ENCODE data around the gene WIPF1.

DNA sequence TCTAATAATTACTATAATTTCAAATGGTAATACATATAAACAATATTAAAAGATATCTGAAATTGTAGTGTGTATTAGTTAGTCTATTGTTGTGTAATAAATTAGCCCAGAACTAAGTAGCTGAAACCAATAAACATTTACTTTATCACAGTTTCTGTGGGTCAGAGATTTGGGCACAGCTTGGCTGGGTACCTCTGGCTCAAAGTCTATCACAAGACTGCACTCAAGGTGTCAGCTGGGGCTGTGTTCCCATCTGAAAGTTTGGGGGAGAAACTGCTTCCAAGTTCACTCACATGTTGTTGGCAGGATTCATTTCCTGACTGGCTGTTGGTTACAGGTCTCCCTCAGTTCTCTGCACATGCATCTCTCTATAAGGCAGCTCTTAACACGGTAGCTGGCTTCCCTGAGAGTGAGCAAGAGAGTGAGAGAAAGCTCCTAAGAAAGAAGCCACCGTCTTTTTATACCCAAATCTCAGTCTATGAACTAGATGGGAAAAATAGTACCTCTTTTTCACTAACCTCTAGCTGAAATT lies 25.6 kb upstream of the WIPF1 start:
- TF ChIP-seq ZNF10 (tag by site-specific recombination; IDR thresholded peaks at IDR 0.05): no peak
- TF ChIP-seq, protein P1, sequence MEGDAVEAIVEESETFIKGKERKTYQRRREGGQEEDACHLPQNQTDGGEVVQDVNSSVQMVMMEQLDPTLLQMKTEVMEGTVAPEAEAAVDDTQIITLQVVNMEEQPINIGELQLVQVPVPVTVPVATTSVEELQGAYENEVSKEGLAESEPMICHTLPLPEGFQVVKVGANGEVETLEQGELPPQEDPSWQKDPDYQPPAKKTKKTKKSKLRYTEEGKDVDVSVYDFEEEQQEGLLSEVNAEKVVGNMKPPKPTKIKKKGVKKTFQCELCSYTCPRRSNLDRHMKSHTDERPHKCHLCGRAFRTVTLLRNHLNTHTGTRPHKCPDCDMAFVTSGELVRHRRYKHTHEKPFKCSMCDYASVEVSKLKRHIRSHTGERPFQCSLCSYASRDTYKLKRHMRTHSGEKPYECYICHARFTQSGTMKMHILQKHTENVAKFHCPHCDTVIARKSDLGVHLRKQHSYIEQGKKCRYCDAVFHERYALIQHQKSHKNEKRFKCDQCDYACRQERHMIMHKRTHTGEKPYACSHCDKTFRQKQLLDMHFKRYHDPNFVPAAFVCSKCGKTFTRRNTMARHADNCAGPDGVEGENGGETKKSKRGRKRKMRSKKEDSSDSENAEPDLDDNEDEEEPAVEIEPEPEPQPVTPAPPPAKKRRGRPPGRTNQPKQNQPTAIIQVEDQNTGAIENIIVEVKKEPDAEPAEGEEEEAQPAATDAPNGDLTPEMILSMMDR (tag by site-specific recombination; IDR thresholded peaks at IDR 0.05): no peak
- TF ChIP-seq ZNF274 (IDR thresholded peaks at IDR 0.05; ENCODE audit: low read length): no peak
- TF ChIP-seq ZNF274 (tag by site-specific recombination; IDR thresholded peaks at IDR 0.05; ENCODE audit: borderline replicate concordance): no peak
- no peak for TF ChIP-seq KLF7 (tag by site-specific recombination; IDR thresholded peaks at IDR 0.05; ENCODE audit: borderline replicate concordance)
- TF ChIP-seq, protein P2, sequence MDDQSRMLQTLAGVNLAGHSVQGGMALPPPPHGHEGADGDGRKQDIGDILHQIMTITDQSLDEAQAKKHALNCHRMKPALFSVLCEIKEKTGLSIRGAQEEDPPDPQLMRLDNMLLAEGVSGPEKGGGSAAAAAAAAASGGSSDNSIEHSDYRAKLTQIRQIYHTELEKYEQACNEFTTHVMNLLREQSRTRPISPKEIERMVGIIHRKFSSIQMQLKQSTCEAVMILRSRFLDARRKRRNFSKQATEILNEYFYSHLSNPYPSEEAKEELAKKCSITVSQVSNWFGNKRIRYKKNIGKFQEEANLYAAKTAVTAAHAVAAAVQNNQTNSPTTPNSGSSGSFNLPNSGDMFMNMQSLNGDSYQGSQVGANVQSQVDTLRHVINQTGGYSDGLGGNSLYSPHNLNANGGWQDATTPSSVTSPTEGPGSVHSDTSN (CRISPR knock-in tag; IDR thresholded peaks at IDR 0.05): no peak
- TF ChIP-seq ZNF664 (tag by site-specific recombination; IDR thresholded peaks at IDR 0.05): no peak
- TF ChIP-seq, protein P3, sequence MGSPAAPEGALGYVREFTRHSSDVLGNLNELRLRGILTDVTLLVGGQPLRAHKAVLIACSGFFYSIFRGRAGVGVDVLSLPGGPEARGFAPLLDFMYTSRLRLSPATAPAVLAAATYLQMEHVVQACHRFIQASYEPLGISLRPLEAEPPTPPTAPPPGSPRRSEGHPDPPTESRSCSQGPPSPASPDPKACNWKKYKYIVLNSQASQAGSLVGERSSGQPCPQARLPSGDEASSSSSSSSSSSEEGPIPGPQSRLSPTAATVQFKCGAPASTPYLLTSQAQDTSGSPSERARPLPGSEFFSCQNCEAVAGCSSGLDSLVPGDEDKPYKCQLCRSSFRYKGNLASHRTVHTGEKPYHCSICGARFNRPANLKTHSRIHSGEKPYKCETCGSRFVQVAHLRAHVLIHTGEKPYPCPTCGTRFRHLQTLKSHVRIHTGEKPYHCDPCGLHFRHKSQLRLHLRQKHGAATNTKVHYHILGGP (tag by site-specific recombination; IDR thresholded peaks at IDR 0.05): no peak
- TF ChIP-seq ZNF121 (tag by site-specific recombination; IDR thresholded peaks at IDR 0.05): no peak
- no peak for TF ChIP-seq ZNF157 (tag by site-specific recombination; IDR thresholded peaks at IDR 0.05)
- no peak for TF ChIP-seq ZNF639 (tag by site-specific recombination; IDR thresholded peaks at IDR 0.05)
- TF ChIP-seq, protein P4, sequence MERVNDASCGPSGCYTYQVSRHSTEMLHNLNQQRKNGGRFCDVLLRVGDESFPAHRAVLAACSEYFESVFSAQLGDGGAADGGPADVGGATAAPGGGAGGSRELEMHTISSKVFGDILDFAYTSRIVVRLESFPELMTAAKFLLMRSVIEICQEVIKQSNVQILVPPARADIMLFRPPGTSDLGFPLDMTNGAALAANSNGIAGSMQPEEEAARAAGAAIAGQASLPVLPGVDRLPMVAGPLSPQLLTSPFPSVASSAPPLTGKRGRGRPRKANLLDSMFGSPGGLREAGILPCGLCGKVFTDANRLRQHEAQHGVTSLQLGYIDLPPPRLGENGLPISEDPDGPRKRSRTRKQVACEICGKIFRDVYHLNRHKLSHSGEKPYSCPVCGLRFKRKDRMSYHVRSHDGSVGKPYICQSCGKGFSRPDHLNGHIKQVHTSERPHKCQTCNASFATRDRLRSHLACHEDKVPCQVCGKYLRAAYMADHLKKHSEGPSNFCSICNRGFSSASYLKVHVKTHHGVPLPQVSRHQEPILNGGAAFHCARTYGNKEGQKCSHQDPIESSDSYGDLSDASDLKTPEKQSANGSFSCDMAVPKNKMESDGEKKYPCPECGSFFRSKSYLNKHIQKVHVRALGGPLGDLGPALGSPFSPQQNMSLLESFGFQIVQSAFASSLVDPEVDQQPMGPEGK (tag by site-specific recombination; IDR thresholded peaks at IDR 0.05): no peak
- TF ChIP-seq ZNF324 (tag by site-specific recombination; IDR thresholded peaks at IDR 0.05): no peak
- TF ChIP-seq PRDM10 (tag by site-specific recombination; IDR thresholded peaks at IDR 0.05): no peak
